GM20431 (cell line): ENCODE data around the gene MRI1.
"Not testable (repeated sequence)": the region's sequence is repeated elsewhere in the genome, so short reads cannot be mapped to it uniquely, and the experiment has no call there.

Source experiments
- in situ Hi-C: fragments of 300-500 bp; cut with MseI, MboI; formaldehyde crosslinking; loops from one replicate; pipeline ENCODE4 v1.15.0; 2020; ENCODE audit warnings: low sequenced_read_pairs; ENCODE audit not compliant: unreplicated experiment

The MRI1 gene

GRCh38 chr19:13784731-13785452 lies 20.6 kb downstream of the MRI1 start:
- in situ Hi-C loops = loop anchor here (10.0 kb wide), 1 partner anchor 70 kb away; no protein-coding TSS in a partner anchor

- in situ Hi-C loops = loop anchor here (10.0 kb wide), 1 partner anchor 66 kb away; no protein-coding TSS in a partner anchor
Measured at GRCh38 chr19:13788991-13789390, 24.7 kb downstream of the MRI1 start.

GRCh38 chr19:13790354-13790753 lies 26.0 kb downstream of the MRI1 start:
- in situ Hi-C loops = no loop called here

- in situ Hi-C loops = not testable (repeated sequence)
Measured at GRCh38 chr19:13793317-13793716, 29.0 kb downstream of the MRI1 start.

GRCh38 chr19:13794398-13794756 lies 30.1 kb downstream of the MRI1 start:
- in situ Hi-C loops = no loop called here

- in situ Hi-C loops = no loop called here
Measured at GRCh38 chr19:13794757-13795589, 30.7 kb downstream of the MRI1 start, which contains the start of gene ZSWIM4. TSS of gene ZSWIM4 (plus strand) at chr19:13795443. CDS start at chr19:13795649, 206 bp downstream.

- in situ Hi-C loops = no loop called here
Measured at GRCh38 chr19:13795595-13796300, 31.4 kb downstream of the MRI1 start.

GRCh38 chr19:13796301-13797057 lies 32.2 kb downstream of the MRI1 start:
- in situ Hi-C loops = no loop called here

- in situ Hi-C loops = no loop called here
Measured at GRCh38 chr19:13797058-13797440, 32.7 kb downstream of the MRI1 start.

- in situ Hi-C loops = no loop called here
Measured at GRCh38 chr19:13797870-13798269, 33.5 kb downstream of the MRI1 start.

GRCh38 chr19:13799669-13800068 lies 35.3 kb downstream of the MRI1 start:
- in situ Hi-C loops = no loop called here

- in situ Hi-C loops = no loop called here
Measured at GRCh38 chr19:13803038-13803437, 38.7 kb downstream of the MRI1 start.

GRCh38 chr19:13804830-13805683 lies 40.7 kb downstream of the MRI1 start:
- in situ Hi-C loops = no loop called here

- in situ Hi-C loops = no loop called here
Measured at GRCh38 chr19:13806728-13807127, 42.4 kb downstream of the MRI1 start.

- in situ Hi-C loops = no loop called here
Measured at GRCh38 chr19:13807421-13808021, 43.2 kb downstream of the MRI1 start.

- in situ Hi-C loops = no loop called here
Measured at GRCh38 chr19:13808856-13809255, 44.5 kb downstream of the MRI1 start.

- in situ Hi-C loops = no loop called here
Measured at GRCh38 chr19:13812544-13812943, 48.2 kb downstream of the MRI1 start.

- in situ Hi-C loops = no loop called here
Measured at GRCh38 chr19:13813147-13813546, 48.8 kb downstream of the MRI1 start.

- in situ Hi-C loops = no loop called here
Measured at GRCh38 chr19:13814550-13814949, 50.2 kb downstream of the MRI1 start.
